Measurements from ENCODE around the gene TAOK3. TPM values are rescaled to one million over a fixed set of nuclear protein-coding genes. Genes with fewer than 3 reads are reported as not detected.

Gene TAOK3
- total and polyA plus RNA-seq, 4 donors, result 6.7 to 28.6 (median 19.5) TPM

GRCh38 chr12:118124333-118124874 lies 248.3 kb downstream of the TAOK3 start (continued):
- peak; percentile 85 to 93 for TF ChIP-seq RXRA (IDR thresholded peaks at IDR 0.05)
- no peak for TF ChIP-seq HNF4G (IDR thresholded peaks at IDR 0.05)
- TF ChIP-seq HNF4A (conservative IDR thresholded peaks at IDR 0.05), result peak; percentile 94 to 95

GRCh38 chr12:118122264-118122663 lies 250.4 kb downstream of the TAOK3 start:
- Histone ChIP-seq H3K9me3 (ENCODE audit: control insufficient read depth in 4 of 4, low read length in 3 of 4) (no peaks in the 10 kb centered on the region), H3K4me1 (ENCODE audit: control insufficient read depth in 4 of 4, insufficient read depth in 4 of 4, low read length in 3 of 4) (peaks cover 16 to 37% (median 29%) of the 10 kb centered on the region in 4 donors), H3K27me3 (ENCODE audit: control insufficient read depth in 4 of 4, insufficient read depth in 4 of 4, low read length in 3 of 4) (no peaks in the 10 kb centered on the region), H3K27ac (ENCODE audit: low read depth in 1 of 2, low read length in 2 of 2) (no peak overlapping the region), H3K9ac (ENCODE audit: low read depth in 1 of 2, low read length in 2 of 2) (no peak overlapping the region), H3K36me3 (ENCODE audit: control insufficient read depth in 4 of 4, insufficient read depth in 3 of 4, low read depth in 1 of 4, low read length in 3 of 4) (no peaks in the 10 kb centered on the region), H3K4me3 (ENCODE audit: low read depth in 1 of 3, low read length in 3 of 3) (no peak overlapping the region)
- DNase-seq (ENCODE audit: low spot score), result no peak
- 97% methylated on average over 6 of the region's 6 CpGs for WGBS
- no peak for TF ChIP-seq TAF1 (conservative IDR thresholded peaks at IDR 0.05)
- TF ChIP-seq EGR1 (IDR thresholded peaks at IDR 0.05; ENCODE audit: low read depth in 2 of 2), result no peak
- no peak for TF ChIP-seq CTCF (IDR thresholded peaks at IDR 0.05; ENCODE audit: low read depth, low read length, missing input control)
- TF ChIP-seq HNF4A (conservative IDR thresholded peaks at IDR 0.05), result no peak
- TF ChIP-seq REST (IDR thresholded peaks at IDR 0.05), result no peak
- no peak for TF ChIP-seq FOXA2 (IDR thresholded peaks at IDR 0.05)
- TF ChIP-seq ATF3 (IDR thresholded peaks at IDR 0.05), result no peak
- no peak for TF ChIP-seq FOXA1 (IDR thresholded peaks at IDR 0.05)
- TF ChIP-seq JUND (IDR thresholded peaks at IDR 0.05), result no peak
- no peak for TF ChIP-seq NR2F2 (IDR thresholded peaks at IDR 0.05)
- TF ChIP-seq RXRA (IDR thresholded peaks at IDR 0.05), result no peak
- TF ChIP-seq MAX (IDR thresholded peaks at IDR 0.05), result no peak
- TF ChIP-seq HNF4G (IDR thresholded peaks at IDR 0.05), result no peak
- no peak for TF ChIP-seq GABPA (IDR thresholded peaks at IDR 0.05 in 1 of 2, conservative IDR thresholded peaks at IDR 0.05 in 1 of 2)
- no peak for TF ChIP-seq SP1 (IDR thresholded peaks at IDR 0.05)
- TF ChIP-seq RAD21 (IDR thresholded peaks at IDR 0.05), result no peak
- no peak for TF ChIP-seq YY1 (IDR thresholded peaks at IDR 0.05)
- TF ChIP-seq ZBTB33 (IDR thresholded peaks at IDR 0.05), result no peak
